Trophoblast cell (in vitro differentiated cells and primary cell): Measurements from ENCODE around the gene KLHL26.

Source experiments
- DNase-seq, 2 donors: peaks; one replicate each; pipeline ENCODE4 v3.0.0-alpha.2; 2016
- H2AFZ ChIP-seq: 2 replicates; pipeline ENCODE4 v1.6.1; 2013; ENCODE audit warnings: low read length, moderate library complexity, mild to moderate bottlenecking; ENCODE audit not compliant: insufficient read depth, poor library complexity
- H2AK5ac ChIP-seq: 2 replicates; pipeline ENCODE4 v1.6.1; 2013; ENCODE audit warnings: mild to moderate bottlenecking, low read length
- H2BK120ac ChIP-seq: 2 replicates; pipeline ENCODE4 v1.6.1; 2013; ENCODE audit warnings: low read length, mild to moderate bottlenecking, moderate library complexity; ENCODE audit not compliant: insufficient read depth, poor library complexity
- H2BK12ac ChIP-seq: 2 replicates; pipeline ENCODE4 v1.6.1; 2013; ENCODE audit warnings: mild to moderate bottlenecking, low read length, moderate library complexity
- H2BK5ac ChIP-seq: 2 replicates; pipeline ENCODE4 v1.6.1; 2013; ENCODE audit warnings: low read length, low read depth, moderate library complexity, mild to moderate bottlenecking; ENCODE audit not compliant: poor library complexity
- H3K14ac ChIP-seq: 2 replicates; pipeline ENCODE4 v1.6.1; 2013; ENCODE audit warnings: mild to moderate bottlenecking, low read length
- H3K18ac ChIP-seq: 2 replicates; pipeline ENCODE4 v1.6.1; 2013; ENCODE audit warnings: mild to moderate bottlenecking, low read length
- H3K23ac ChIP-seq: 2 replicates; pipeline ENCODE4 v1.6.1; 2013; ENCODE audit warnings: low read length
- H3K27ac ChIP-seq: 2 replicates; pipeline ENCODE4 v1.5.1; 2013; ENCODE audit warnings: low read depth, mild to moderate bottlenecking, inconsistent platforms, low read length, moderate library complexity
- H3K27me3 ChIP-seq: 2 replicates; pipeline ENCODE4 v1.6.1; 2013; ENCODE audit warnings: inconsistent platforms, mild to moderate bottlenecking, low read length, moderate library complexity; ENCODE audit not compliant: insufficient read depth
- H3K36me3 ChIP-seq, 2 experiments: 1 replicate in 1 of 2; 2 replicates in 1 of 2; pipeline ENCODE4 v1.6.1; 2013; ENCODE audit warnings: low read length in 2 of 2, mild to moderate bottlenecking in 2 of 2, moderate library complexity in 1 of 2; ENCODE audit not compliant: insufficient read depth in 2 of 2, control insufficient read depth in 1 of 2
- H3K4ac ChIP-seq: 2 replicates; pipeline ENCODE4 v1.6.1; 2013; ENCODE audit warnings: low read depth, mild to moderate bottlenecking, low read length, moderate library complexity
- H3K4me1 ChIP-seq, 2 experiments: 1 replicate in 1 of 2; 2 replicates in 1 of 2; pipeline ENCODE4 v1.6.1; 2013; ENCODE audit warnings: low read length in 2 of 2, mild to moderate bottlenecking in 2 of 2, moderate library complexity in 1 of 2; ENCODE audit not compliant: insufficient read depth in 2 of 2, control insufficient read depth in 1 of 2
- H3K4me2 ChIP-seq: 2 replicates; pipeline ENCODE4 v1.6.1; 2013; ENCODE audit warnings: inconsistent platforms, mild to moderate bottlenecking, low read length, moderate library complexity
- H3K4me3 ChIP-seq: 2 replicates; pipeline ENCODE4 v1.5.1; 2013; ENCODE audit warnings: mild to moderate bottlenecking, low read depth, low read length, inconsistent platforms
- H3K79me1 ChIP-seq: one replicate; pipeline ENCODE4 v1.6.1; 2013; ENCODE audit warnings: low read length
- H3K79me2 ChIP-seq: 2 replicates; pipeline ENCODE4 v1.6.1; 2013; ENCODE audit warnings: low read length, mild to moderate bottlenecking; ENCODE audit not compliant: control insufficient read depth, insufficient read depth, poor library complexity
- H3K9ac ChIP-seq: 2 replicates; pipeline ENCODE4 v1.6.1; 2013; ENCODE audit warnings: mild to moderate bottlenecking, low read length
- H3K9me3 ChIP-seq: 2 replicates; pipeline ENCODE4 v1.6.1; 2013; ENCODE audit warnings: low read depth, mild to moderate bottlenecking, control low read depth, inconsistent platforms, low read length; ENCODE audit not compliant: insufficient read depth
- H4K12ac ChIP-seq: 2 replicates; pipeline ENCODE4 v1.6.1; 2013; ENCODE audit warnings: low read depth, mild to moderate bottlenecking, low read length, moderate library complexity
- H4K8ac ChIP-seq: 2 replicates; pipeline ENCODE4 v1.6.1; 2013; ENCODE audit warnings: low read depth, mild to moderate bottlenecking, low read length, moderate library complexity
- H4K91ac ChIP-seq: one replicate; pipeline ENCODE4 v1.6.1; 2013; ENCODE audit warnings: low read depth, mild to moderate bottlenecking, low read length, moderate library complexity
- WGBS: extraction: QIAGEN DNeasy Blood & Tissue Kit; methylation state at CpG from one replicate; pipeline ENCODE4 v1.1.7; 2013; ENCODE audit warnings: missing lambda C conversion rate; ENCODE audit not compliant: insufficient read length, insufficient coverage; ENCODE audit errors: extremely low coverage; 5-methylcytosine and 5-hydroxymethylcytosine counted together

The KLHL26 gene

DNA sequence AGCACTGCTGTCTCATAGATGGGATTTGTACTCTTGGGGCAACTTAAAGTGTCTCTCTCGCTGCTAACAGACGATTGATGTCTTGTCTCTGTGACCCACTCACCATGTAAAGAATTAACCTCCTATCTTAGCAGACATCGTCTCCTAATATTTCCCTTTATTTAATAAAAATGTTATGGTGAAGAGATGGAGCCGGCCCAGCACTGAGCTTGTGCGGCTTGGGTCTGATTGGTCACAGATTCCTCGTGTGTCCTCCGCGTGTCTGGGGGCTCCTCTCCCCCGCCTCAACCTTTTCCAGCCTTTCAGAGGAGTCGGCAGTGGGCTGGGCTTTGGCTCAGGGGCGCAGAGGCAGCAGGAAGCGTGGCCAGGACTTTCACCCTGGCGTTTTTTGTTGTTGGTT, 33.5 kb downstream of the KLHL26 start:
- no CpG with 5 or more reads among the region's 13 CpGs for WGBS
- no peaks in the 10 kb centered on the region for H3K79me2 ChIP-seq
- no peak overlapping the region for H3K27ac ChIP-seq

DNA sequence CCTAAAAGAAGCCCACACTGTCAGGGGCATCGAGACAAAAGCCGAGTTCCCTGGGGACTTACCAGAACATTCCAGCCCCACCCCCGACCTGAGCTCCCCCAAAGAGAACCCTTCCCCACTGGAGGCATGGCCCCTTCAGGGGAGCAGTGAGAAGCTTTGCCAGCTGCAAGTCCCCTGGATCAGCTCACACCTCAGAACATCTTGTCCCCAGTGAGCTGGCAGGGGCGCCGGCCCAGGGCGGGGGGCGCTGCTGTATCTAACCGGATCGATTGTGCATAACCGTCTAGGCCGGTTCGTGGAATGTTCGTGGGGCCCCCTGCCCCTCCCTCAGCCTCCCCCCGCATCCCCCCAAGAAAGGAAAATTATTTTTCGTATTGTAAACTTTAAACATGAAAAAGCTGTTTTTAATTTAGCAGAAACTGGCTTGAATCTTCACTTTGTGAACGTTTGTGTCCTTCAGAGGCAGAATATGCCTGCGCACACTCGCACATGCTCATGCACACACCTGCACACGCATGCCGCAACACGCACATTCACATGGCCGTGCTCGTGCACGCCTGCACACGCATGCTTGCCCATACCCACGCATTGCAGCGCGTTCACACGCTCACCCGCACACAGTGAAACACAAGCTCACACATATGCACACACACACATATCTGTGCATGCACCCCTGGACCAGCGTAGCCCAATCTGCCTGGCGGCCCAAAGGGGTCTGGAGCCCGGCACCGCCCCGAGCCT, 34.6 kb downstream of the KLHL26 start:
- Histone ChIP-seq H3K4me1 (no peaks in the 10 kb centered on the region), H3K36me3 (peaks cover 12 to 16% of the 10 kb centered on the region in 2 experiments), H4K91ac (no peak overlapping the region), H3K27me3 (no peaks in the 10 kb centered on the region), H2BK120ac (no peak overlapping the region), H3K79me2 (no peaks in the 10 kb centered on the region), H3K4me2 (no peak overlapping the region), H3K4me3 (no peak overlapping the region), H2BK5ac (no peak overlapping the region), H2AFZ (no peak overlapping the region), H3K18ac (no peak overlapping the region), H3K23ac (no peak overlapping the region), H3K9ac (no peak overlapping the region), H2AK5ac (no peak overlapping the region), H3K14ac (no peak overlapping the region), H3K4ac (no peak overlapping the region), H3K27ac (no peak overlapping the region), H3K79me1 (no peaks in the 10 kb centered on the region), H4K8ac (no peak overlapping the region), H4K12ac (no peak overlapping the region), H3K9me3 (peaks cover 10% of the 10 kb centered on the region), H2BK12ac (no peak overlapping the region)
- no peak for DNase-seq
- no CpG with 5 or more reads among the region's 35 CpGs for WGBS

More for the DNA sequence above, 33.5 kb downstream of the KLHL26 start:
- Histone ChIP-seq H3K4me3 (no peak overlapping the region), H3K9ac (no peak overlapping the region), H3K79me1 (no peaks in the 10 kb centered on the region), H3K4me2 (no peak overlapping the region), H2BK120ac (no peak overlapping the region), H3K4me1 (no peaks in the 10 kb centered on the region), H2BK5ac (no peak overlapping the region), H3K23ac (no peak overlapping the region), H4K91ac (no peak overlapping the region), H3K14ac (no peak overlapping the region), H3K18ac (no peak overlapping the region), H4K8ac (no peak overlapping the region), H3K27me3 (no peaks in the 10 kb centered on the region), H2BK12ac (no peak overlapping the region), H4K12ac (no peak overlapping the region), H3K9me3 (peaks cover 10% of the 10 kb centered on the region), H2AK5ac (no peak overlapping the region), H3K4ac (no peak overlapping the region), H2AFZ (no peak overlapping the region), H3K36me3 (peaks cover 12 to 16% of the 10 kb centered on the region in 2 experiments)
- no peak for DNase-seq

DNA sequence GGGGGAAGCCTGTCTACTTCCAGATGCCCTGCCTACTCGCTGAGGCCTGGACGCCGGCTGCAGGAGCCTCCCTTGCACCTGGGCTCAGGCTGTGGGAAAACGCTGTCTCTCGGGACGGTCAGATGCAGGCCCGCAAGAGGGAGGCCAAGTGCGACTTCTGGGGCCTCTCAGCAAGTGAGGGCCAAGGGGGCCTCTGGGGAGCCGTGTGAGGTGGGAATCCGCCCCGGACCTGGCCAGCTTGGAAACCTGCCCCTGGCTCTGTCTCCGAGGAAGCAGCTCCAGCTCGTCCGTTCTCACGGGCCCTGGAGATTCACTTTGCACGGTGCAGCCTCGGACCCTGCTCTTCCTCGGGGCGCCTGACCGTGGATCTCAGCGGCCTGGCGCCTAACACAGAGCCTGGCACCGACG, 35.2 kb downstream of the KLHL26 start:
- Histone ChIP-seq H2AK5ac (no peak overlapping the region), H3K9ac (no peak overlapping the region), H3K79me2 (no peaks in the 10 kb centered on the region), H3K36me3 (peaks cover 12 to 16% of the 10 kb centered on the region in 2 experiments), H2BK12ac (no peak overlapping the region), H4K91ac (no peak overlapping the region), H3K27ac (no peak overlapping the region), H3K4me1 (no peaks in the 10 kb centered on the region), H3K79me1 (no peaks in the 10 kb centered on the region), H3K9me3 (peaks cover 10% of the 10 kb centered on the region), H3K23ac (no peak overlapping the region), H3K18ac (no peak overlapping the region), H3K4me3 (no peak overlapping the region), H3K14ac (no peak overlapping the region), H2BK120ac (no peak overlapping the region), H4K12ac (no peak overlapping the region), H2BK5ac (no peak overlapping the region), H2AFZ (no peak overlapping the region), H3K27me3 (no peaks in the 10 kb centered on the region), H3K4me2 (no peak overlapping the region), H3K4ac (no peak overlapping the region), H4K8ac (no peak overlapping the region)
- no peak for DNase-seq
- WGBS = no CpG with 5 or more reads among the region's 24 CpGs

DNA sequence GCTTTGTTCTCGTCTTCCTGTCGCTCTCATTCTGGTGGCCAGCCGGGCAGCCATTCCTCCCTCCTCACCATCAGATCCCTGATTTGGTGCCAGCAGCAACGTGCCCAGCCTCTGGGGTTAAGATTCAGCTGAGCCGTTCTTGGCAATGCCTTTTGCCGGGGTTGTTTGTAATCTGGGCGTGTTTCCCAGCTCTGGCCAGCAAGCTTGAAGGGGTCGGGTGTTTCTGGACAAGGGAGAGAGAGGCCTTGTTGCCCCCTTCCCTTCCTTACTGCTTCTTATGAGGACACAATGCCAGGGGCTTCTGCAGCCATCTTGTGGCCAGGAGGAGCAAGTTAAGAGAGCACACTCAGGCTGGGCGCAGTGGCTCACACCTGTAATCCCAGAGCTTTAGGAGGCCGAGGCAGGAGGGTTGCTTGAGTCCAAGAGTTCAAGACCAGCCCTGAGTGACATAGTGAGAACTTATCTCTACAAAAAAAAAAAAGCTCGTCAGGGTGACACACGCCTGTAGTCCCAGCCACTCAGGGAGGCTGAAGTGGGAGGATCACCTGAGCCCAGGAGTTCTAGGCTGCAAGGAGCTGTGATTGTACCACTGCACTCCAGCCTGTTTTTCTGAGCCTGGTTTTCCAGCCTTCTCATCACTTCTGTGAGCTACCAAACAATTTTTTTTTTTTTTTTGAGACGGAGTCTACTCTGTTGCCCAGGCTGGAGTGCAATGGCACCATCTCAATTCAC, 35.9 kb downstream of the KLHL26 start:
- WGBS = no CpG with 5 or more reads among the region's 13 CpGs
- H3K9me3 ChIP-seq = peaks cover 8% of the 10 kb centered on the region
- H4K91ac ChIP-seq = no peak overlapping the region
- H3K27me3 ChIP-seq = no peaks in the 10 kb centered on the region
- no peak overlapping the region for H3K4me3 ChIP-seq
- H2BK5ac ChIP-seq = no peak overlapping the region
- no peaks in the 10 kb centered on the region for H3K79me1 ChIP-seq
- no peak overlapping the region for H2AFZ ChIP-seq
- H2BK120ac ChIP-seq = no peak overlapping the region
- H3K18ac ChIP-seq = no peak overlapping the region
- H3K4me1 ChIP-seq = peaks cover 2 to 4% of the 10 kb centered on the region in 2 experiments
- no peak overlapping the region for H3K9ac ChIP-seq
- H2BK12ac ChIP-seq = no peak overlapping the region
- no peak overlapping the region for H3K4ac ChIP-seq
- H3K14ac ChIP-seq = no peak overlapping the region
- H3K23ac ChIP-seq = no peak overlapping the region
- H4K12ac ChIP-seq = no peak overlapping the region
- no peak for DNase-seq
- H3K27ac ChIP-seq = no peak overlapping the region
- no peak overlapping the region for H2AK5ac ChIP-seq
- H4K8ac ChIP-seq = no peak overlapping the region
- peaks cover 12 to 15% of the 10 kb centered on the region in 2 experiments for H3K36me3 ChIP-seq
- no peaks in the 10 kb centered on the region for H3K79me2 ChIP-seq
- no peak overlapping the region for H3K4me2 ChIP-seq
